Epidermal melanocyte (primary cell): Measurements from ENCODE around the gene BEAN1.

Experiments
- DNase-seq: peaks from one replicate; pipeline ENCODE4 v3.0.0; 2011; ENCODE audit warnings: low spot score; ENCODE audit not compliant: insufficient read length

The BEAN1 gene

GRCh38 chr16:66520406-66521170, 93.5 kb downstream of the BEAN1 start:
- no peak for DNase-seq

GRCh38 chr16:66521252-66521713, 94.2 kb downstream of the BEAN1 start:
- DNase-seq: no peak

GRCh38 chr16:66521951-66522771, 95.1 kb downstream of the BEAN1 start:
- no peak for DNase-seq

GRCh38 chr16:66522816-66523590, 95.9 kb downstream of the BEAN1 start:
- DNase-seq: no peak

- DNase-seq: no peak
Measured at GRCh38 chr16:66523861-66524354, 96.8 kb downstream of the BEAN1 start.

- no peak for DNase-seq
Measured at GRCh38 chr16:66524601-66525164, 97.6 kb downstream of the BEAN1 start.

- DNase-seq: no peak
Measured at GRCh38 chr16:66525396-66526180, 98.5 kb downstream of the BEAN1 start.

- DNase-seq: no peak
Measured at GRCh38 chr16:66528294-66528693, 101.2 kb downstream of the BEAN1 start.

- DNase-seq: no peak
Measured at GRCh38 chr16:66529475-66529874, 102.4 kb downstream of the BEAN1 start.
